ENCODE data around the gene COQ10A. TPM values are rescaled to one million over a fixed set of nuclear protein-coding genes. Genes with fewer than 3 reads are reported as not detected.

Gene COQ10A
- total and polyA plus RNA-seq, 2 of the 13 experiments (the other 11 are each of a cell fraction or from before 2014, with no cell fraction given): 21.0 to 37.3 TPM

DNA sequence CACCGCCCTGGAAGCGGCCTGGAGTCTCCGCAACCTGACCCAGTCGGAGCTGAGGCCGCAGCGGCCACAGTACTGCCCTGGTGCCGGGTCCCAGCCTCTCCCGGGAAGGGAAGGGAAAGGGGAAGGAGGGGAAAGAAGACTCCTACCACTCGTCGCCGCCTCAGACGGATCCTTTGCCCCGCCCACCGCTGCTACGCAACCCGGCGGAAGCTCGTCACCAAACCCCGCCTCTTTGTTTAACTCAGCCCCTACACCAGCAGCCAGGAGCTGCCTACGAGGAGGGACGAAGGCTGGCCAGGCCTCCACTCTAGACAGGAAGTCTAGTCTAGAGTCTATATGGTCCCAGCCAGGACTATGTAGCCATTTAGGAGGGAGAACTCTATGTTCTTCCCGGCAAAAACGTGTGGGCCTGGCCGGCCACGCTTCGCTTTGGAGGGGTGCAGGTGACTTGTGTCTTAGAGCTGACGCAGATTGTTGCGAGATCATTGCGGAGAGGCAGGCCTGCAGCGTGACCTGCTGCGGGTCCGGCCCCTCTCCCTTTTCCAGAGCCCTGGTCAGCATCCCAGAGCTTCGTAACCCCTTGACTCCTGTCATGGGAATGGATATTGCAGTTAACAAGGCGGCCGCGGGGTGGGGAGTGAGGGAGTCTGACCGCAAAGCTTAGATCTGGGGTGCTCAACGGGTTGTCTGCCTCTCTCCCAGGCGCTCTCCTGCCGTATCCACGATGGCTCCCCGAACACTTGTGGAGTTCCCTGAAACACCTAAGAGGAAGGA is 44.8 kb upstream of the COQ10A start, which contains the start of gene RNF41:
TSS of gene RNF41 (minus strand) at position 166 of the 774 bp plus-strand sequence. CDS start 7,875 bp downstream, outside the sequence.
- Histone ChIP-seq H3K4me1 (ENCODE audit: insufficient read depth, low read length) (peaks cover 37% of the 10 kb centered on the region), H3K27me3 (ENCODE audit: control insufficient read depth in 1 of 2, insufficient read depth in 2 of 2, low read length in 2 of 2) (no peaks in the 10 kb centered on the region; a peak in 1 of 5 replicates), H3K27ac (ENCODE audit: extremely low read length, insufficient read depth, low read length) (peak within 1 kb of the TSS; percentile 89), H3K4me3 (replicated peaks in 1 of 3; ENCODE audit: insufficient read depth in 1 of 3, low read depth in 2 of 3, low read length in 3 of 3) (peak within 1 kb of the TSS; percentile 91 to 94 (median 91)), H3K79me2 (ENCODE audit: insufficient read depth, low read length) (peaks cover 12% of the 10 kb centered on the region), H3K9ac (ENCODE audit: insufficient read depth, low read depth, low read length) (peak within 1 kb of the TSS; percentile 90), H3K4me2 (ENCODE audit: low read depth, low read length) (peak within 1 kb of the TSS; percentile 95), H3K36me3 (replicated peaks in 1 of 2; ENCODE audit: control insufficient read depth in 1 of 2, insufficient read depth in 2 of 2, low read length in 2 of 2) (no peaks in the 10 kb centered on the region; a peak in 2 of 5 replicates), H4K20me1 (ENCODE audit: insufficient read depth, low read length) (no peaks in the 10 kb centered on the region), H3K9me3 (ENCODE audit: low read length) (no peaks in the 10 kb centered on the region), H2AFZ (ENCODE audit: low read length) (no peak within 1 kb of the TSS)
- peak; percentile 94 for FAIRE-seq
- ATAC-seq: peak; percentile 89
- in situ Hi-C loops (cut with HindIII; ENCODE audit: extremely low pct_ligation_motif_present, low pct_unique_long_range_greater_than_20kb): loop anchor here (5.0 kb wide), 1 partner anchor 35 kb away; the partner anchor contains the start of gene ANKRD52
- intact Hi-C loops (cut with micrococcal nuclease; ENCODE audit: unreplicated experiment): loop anchor here (2.0 to 5.0 kb wide), 3 partner anchors 15 to 103 kb away; partner anchors contain the start of genes ANKRD52 and ZC3H10
- CTCF ChIA-PET (ENCODE audit: low intra/inter-chr PET ratio, low total read pairs): interaction anchor here (0.7 to 1.1 kb wide), 3 partner anchors 10 to 95 kb away, joined by 3 read pairs; no protein-coding TSS in a partner anchor
- DNase-seq (ENCODE audit: low spot score): peak; percentile 91
- WGBS (ENCODE audit: low lambda C conversion rate): 1% methylated on average over 32 of the region's 42 CpGs
- POLR2A ChIA-PET: interaction anchor here (0.5 to 3.8 kb wide), 43 partner anchors 10 to 1233 kb away, joined by 3 to 96 read pairs (median 5); partner anchors contain the start of genes ANKRD52, CNPY2, COQ10A and CS
- TSS peak; percentile 86 for BruUV-seq (replicated peaks)
- peak; percentile 64 for TF ChIP-seq NFYB (CRISPR knock-in tag; IDR thresholded peaks at IDR 0.05)
- TF ChIP-seq ZNF253 (CRISPR knock-in tag; IDR thresholded peaks at IDR 0.05; ENCODE audit: borderline replicate concordance): 0 out of 2 replicates have a peak, but pooled peaks have one; percentile 69
- TF ChIP-seq SMARCC2 (IDR thresholded peaks at IDR 0.05): no peak
- TF ChIP-seq, protein P1, sequence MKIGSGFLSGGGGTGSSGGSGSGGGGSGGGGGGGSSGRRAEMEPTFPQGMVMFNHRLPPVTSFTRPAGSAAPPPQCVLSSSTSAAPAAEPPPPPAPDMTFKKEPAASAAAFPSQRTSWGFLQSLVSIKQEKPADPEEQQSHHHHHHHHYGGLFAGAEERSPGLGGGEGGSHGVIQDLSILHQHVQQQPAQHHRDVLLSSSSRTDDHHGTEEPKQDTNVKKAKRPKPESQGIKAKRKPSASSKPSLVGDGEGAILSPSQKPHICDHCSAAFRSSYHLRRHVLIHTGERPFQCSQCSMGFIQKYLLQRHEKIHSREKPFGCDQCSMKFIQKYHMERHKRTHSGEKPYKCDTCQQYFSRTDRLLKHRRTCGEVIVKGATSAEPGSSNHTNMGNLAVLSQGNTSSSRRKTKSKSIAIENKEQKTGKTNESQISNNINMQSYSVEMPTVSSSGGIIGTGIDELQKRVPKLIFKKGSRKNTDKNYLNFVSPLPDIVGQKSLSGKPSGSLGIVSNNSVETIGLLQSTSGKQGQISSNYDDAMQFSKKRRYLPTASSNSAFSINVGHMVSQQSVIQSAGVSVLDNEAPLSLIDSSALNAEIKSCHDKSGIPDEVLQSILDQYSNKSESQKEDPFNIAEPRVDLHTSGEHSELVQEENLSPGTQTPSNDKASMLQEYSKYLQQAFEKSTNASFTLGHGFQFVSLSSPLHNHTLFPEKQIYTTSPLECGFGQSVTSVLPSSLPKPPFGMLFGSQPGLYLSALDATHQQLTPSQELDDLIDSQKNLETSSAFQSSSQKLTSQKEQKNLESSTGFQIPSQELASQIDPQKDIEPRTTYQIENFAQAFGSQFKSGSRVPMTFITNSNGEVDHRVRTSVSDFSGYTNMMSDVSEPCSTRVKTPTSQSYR (CRISPR knock-in tag; IDR thresholded peaks at IDR 0.05; ENCODE audit: borderline replicate concordance): peak; percentile 12; the same call in 1 of the 2 replicates
- TF ChIP-seq, protein P2, sequence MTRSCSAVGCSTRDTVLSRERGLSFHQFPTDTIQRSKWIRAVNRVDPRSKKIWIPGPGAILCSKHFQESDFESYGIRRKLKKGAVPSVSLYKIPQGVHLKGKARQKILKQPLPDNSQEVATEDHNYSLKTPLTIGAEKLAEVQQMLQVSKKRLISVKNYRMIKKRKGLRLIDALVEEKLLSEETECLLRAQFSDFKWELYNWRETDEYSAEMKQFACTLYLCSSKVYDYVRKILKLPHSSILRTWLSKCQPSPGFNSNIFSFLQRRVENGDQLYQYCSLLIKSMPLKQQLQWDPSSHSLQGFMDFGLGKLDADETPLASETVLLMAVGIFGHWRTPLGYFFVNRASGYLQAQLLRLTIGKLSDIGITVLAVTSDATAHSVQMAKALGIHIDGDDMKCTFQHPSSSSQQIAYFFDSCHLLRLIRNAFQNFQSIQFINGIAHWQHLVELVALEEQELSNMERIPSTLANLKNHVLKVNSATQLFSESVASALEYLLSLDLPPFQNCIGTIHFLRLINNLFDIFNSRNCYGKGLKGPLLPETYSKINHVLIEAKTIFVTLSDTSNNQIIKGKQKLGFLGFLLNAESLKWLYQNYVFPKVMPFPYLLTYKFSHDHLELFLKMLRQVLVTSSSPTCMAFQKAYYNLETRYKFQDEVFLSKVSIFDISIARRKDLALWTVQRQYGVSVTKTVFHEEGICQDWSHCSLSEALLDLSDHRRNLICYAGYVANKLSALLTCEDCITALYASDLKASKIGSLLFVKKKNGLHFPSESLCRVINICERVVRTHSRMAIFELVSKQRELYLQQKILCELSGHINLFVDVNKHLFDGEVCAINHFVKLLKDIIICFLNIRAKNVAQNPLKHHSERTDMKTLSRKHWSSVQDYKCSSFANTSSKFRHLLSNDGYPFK (CRISPR knock-in tag; IDR thresholded peaks at IDR 0.05; ENCODE audit: borderline replicate concordance): peak; percentile 80
- TF ChIP-seq, protein P3, sequence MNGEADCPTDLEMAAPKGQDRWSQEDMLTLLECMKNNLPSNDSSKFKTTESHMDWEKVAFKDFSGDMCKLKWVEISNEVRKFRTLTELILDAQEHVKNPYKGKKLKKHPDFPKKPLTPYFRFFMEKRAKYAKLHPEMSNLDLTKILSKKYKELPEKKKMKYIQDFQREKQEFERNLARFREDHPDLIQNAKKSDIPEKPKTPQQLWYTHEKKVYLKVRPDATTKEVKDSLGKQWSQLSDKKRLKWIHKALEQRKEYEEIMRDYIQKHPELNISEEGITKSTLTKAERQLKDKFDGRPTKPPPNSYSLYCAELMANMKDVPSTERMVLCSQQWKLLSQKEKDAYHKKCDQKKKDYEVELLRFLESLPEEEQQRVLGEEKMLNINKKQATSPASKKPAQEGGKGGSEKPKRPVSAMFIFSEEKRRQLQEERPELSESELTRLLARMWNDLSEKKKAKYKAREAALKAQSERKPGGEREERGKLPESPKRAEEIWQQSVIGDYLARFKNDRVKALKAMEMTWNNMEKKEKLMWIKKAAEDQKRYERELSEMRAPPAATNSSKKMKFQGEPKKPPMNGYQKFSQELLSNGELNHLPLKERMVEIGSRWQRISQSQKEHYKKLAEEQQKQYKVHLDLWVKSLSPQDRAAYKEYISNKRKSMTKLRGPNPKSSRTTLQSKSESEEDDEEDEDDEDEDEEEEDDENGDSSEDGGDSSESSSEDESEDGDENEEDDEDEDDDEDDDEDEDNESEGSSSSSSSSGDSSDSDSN (CRISPR knock-in tag; IDR thresholded peaks at IDR 0.05): peak; percentile 71
- 0 out of 2 replicates have a peak, but pooled peaks have one; percentile 63 for TF ChIP-seq ZNF335 (CRISPR knock-in tag; IDR thresholded peaks at IDR 0.05)
- no peak for TF ChIP-seq PTBP1 (IDR thresholded peaks at IDR 0.05; ENCODE audit: low read depth, low read length, poor library complexity, severe bottlenecking)
- TF ChIP-seq SAP130 (CRISPR knock-in tag; IDR thresholded peaks at IDR 0.05; ENCODE audit: low read depth): peak; percentile 92
- 0 out of 2 replicates have a peak, but pooled peaks have one; percentile 67 for TF ChIP-seq NCOA1 (CRISPR knock-in tag; IDR thresholded peaks at IDR 0.05)
- TF ChIP-seq BORCS8-MEF2B (CRISPR knock-in tag; IDR thresholded peaks at IDR 0.05): no peak
- peak; percentile 93; the same call in 1 of the 2 replicates for TF ChIP-seq NFATC3 (CRISPR knock-in tag; IDR thresholded peaks at IDR 0.05)
- no peak; the same call in 1 of the 2 replicates for TF ChIP-seq NKX3-1 (CRISPR knock-in tag; IDR thresholded peaks at IDR 0.05)
- TF ChIP-seq ZNF782 (CRISPR knock-in tag; IDR thresholded peaks at IDR 0.05; ENCODE audit: borderline replicate concordance): 0 out of 2 replicates have a peak, but pooled peaks have one; percentile 33
- peak; percentile 40; the same call in 1 of the 2 replicates for TF ChIP-seq ZNF333 (CRISPR knock-in tag; IDR thresholded peaks at IDR 0.05; ENCODE audit: borderline replicate concordance)

All from HepG2 (cell line).